GM08714 (cell line): ENCODE measurements around the gene HIC1.

Experiments
- H3K4me3 ChIP-seq: fragments of 200-500 bp; sonication (Bioruptor generic); 2 replicates; pipeline ENCODE4 v1.5.1; 2014; ENCODE audit warnings: mild to moderate bottlenecking, low read length, inconsistent platforms
- ZNF274 ChIP-seq: IDR thresholded peaks from 2 replicates; pipeline ENCODE4 v1.6.1; 2012; ENCODE audit warnings: mild to moderate bottlenecking, low read depth, low read length

HIC1 gene

DNA sequence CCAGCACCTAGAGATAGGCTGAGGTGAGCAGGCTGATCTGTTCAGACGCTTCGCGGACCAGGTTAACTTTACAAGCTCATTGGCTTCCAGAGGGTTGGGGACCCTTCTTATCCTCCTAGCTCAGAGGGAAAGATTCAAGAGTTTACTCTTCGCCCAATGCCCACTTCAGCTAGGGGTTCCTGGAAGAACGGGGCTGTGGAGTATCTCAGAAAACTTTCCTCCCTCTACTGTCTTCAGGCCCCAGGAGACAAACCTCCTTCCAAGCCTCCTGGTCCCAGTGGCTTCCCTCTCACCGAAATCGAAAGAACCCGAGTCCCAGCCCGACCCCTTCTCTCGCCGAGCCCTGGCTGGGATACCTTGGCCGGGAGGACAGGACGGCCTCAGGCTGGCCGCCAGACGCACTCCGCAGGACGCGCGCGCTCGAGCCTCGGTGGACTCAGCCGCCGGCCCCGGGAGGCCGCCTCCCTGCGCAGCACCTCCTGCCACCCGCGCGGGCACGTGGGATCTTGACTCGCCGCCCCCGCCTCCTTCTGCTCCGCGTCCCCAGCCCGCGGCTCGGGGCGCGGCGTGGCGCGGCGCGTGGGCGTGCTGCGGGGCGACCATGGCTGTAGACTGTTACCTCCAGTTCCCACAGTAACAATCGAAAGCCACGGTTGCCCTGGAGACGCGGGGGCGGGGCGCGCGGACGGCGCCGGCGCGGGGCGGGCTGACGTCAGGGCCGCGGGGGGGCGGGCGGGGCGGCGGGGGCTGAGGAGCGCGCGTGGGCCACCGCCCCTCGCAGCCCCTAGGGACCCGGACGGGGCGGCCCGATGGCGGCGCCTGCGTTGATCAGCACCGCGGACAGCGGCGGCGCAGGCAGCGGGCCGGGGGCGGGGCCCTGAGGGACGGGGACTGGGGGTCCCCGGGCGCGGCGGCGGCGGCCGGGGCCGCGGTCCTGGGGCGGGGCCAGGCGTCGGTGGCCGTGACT lies 5.3 kb upstream of the HIC1 start:
- H3K4me3 ChIP-seq = peak overlapping the region; percentile 78
- no peak for TF ChIP-seq ZNF274

DNA sequence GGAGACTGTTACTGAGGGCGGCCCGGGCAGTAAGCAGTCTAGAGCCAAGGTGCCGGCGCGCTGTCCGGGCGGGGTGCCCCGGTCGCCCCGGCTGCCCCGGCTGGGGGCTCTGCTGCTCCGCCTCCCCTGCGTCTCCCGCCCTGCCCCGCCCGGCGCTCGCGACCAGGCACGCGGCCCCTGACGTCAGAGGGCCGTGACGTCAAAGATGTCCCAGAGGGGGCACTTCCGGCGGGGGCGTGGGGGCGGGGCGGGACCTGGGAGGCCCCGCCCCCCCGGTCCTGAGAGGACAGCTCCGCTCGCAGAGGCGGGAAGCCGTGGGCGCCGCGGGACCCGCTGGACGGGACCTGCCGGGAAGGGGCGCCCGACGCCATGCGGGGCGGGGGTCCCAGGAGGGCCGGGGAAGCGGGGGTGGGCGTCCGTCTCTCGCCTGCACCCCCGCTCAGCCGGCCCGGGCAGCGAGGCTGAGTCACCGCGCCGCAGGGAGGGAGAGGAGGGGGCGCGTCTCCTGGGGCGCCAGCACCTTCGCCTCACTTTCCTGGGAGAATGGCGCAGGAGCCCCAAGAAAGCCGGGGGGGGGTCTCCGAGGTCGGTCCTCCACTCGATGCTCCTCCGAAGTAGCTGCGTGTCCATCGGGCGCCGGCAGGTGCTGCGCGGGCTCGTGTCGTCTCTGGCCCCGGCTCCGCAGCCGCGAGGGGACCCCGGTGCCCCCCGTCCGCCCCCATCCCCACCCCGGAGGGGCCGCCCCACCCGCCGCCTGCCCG lies 4.4 kb upstream of the HIC1 start:
- TF ChIP-seq ZNF274 = no peak
- peak overlapping the region; percentile 59; the same call in 1 of the 2 replicates for H3K4me3 ChIP-seq

DNA sequence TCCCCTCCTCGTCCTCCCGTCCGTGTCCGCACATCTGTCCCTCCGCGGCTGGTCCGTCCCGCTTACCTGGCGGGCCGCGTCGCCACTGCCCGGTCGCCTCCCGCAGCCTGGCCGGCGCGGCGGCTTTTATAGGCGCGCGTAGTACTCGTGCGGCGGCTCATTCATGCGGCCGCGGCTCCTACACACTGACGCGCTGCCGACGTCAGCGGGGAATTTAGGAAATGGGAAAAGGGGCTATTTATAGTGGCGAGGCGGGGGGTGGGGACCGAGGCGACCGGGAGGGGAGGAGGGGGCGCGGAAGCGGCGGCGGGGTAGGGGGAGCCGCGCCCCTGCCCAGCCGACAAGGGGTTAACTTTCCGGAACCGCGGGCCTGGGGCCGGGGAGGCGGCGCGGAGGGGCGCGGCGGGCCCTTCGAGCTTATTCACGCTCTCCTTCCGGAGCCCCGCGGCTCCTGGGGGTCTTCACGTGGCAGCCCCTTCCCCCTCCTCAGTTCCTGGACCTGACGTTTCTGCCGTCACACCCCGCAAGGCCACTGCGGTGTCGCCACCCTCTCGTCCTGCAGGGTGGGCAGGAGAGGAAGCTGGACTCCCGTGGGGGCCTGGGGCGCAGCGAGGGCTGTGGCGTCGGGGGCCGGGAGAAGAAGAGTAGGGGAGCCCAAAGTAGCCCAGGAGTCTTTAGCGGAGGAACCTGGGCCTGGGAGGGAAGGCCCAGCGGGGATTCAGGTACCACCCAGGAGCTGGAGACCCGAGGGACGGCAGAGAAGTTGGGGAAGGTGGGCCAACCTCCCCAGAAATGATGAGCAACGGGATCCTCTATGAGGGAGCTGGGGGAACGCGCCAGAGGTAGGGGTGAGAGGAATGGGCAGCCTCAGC lies 3.6 kb upstream of the HIC1 start:
- no peak for TF ChIP-seq ZNF274
- no peak overlapping the region for H3K4me3 ChIP-seq

DNA sequence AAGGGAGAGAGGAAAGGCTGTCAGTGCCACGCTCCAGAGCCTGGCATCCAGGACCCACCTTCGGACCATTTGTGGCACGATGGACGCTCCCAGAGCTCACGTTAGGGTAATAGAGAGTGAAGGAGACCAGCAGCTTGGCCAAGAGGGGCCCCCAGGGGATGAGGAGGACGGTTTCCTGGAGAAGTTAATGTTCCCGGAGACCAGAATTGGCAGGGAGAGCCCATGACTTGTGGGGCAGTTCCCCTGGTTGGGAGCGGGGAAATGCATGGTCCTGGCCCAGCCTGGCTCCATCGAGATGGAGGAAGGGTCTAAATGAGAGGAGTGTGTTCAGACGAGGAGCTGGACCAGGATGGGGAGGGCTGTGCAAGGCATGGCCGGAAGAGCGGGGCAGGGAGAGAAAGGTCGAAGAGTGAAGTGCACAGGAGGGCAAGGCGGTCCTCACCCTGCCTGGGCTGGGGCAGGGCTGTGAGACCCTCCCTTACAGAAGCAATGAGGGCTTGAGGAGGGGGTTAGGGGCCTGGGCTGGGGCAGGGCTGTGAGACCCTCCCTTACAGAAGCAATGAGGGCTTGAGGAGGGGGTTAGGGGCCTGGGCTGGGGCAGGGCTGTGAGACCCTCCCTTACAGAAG lies 2.9 kb upstream of the HIC1 start:
- H3K4me3 ChIP-seq = no peak overlapping the region
- TF ChIP-seq ZNF274 = no peak

DNA sequence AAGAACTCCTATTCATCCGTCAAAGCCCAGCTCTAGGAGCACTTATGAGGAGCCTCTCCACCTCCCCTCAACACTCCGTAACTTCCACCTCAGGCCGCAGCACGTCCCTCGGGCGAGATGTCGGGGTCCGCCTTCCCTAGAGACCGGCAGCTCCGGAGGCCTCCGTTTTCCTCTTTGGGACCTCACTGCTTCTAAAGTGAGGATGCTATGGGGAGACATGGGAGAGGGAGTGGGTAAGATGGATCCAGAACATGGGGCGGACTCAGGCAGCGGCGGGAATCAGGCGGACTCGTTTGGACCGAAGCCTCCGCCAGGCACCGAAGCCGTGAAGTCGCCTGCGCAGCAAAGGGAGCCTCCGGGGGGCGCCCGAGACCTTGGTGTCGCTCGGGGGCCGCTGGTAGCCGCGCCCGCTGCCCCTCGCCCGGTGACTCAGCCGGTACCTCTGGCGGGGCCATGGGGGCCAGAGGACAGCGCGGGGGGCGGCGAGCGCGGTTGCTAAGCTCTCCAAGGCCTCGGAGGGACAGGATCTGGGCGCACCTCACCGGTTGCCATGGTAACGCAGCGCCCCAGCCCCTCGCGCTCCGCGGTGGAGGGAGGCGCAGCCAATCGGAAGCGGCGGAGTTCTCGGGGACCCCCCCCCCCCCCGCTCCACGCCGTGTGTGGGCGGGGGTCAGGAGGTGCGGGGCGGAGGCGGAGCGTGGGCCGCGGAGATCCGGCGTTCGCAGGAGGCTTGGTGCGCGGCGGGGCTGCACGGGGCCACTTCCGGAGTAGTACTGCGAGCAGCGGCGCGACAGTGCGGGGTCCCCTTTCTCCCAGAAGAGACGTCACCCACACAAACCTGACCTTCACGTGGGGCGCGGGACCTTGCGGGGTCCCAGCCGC lies 1.3 kb upstream of the HIC1 start:
- H3K4me3 ChIP-seq = peak overlapping the region; percentile 54; the same call in 1 of the 2 replicates
- no peak for TF ChIP-seq ZNF274

DNA sequence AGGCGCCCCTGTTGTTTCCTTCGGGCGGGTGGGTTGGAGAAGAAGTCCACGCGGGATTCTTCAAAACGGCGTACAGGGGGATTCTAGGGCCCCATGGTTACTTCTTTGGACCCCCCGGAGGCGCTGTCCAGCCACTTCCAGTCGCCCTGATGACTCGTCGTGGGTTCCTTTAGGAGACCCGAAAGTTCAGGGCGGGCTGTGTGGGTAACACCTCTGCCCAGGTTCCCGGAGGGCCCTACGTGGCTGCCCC lies 716 bp upstream of the HIC1 start:
- H3K4me3 ChIP-seq = peak overlapping the region; percentile 54; the same call in 1 of the 2 replicates
- TF ChIP-seq ZNF274 = no peak

DNA sequence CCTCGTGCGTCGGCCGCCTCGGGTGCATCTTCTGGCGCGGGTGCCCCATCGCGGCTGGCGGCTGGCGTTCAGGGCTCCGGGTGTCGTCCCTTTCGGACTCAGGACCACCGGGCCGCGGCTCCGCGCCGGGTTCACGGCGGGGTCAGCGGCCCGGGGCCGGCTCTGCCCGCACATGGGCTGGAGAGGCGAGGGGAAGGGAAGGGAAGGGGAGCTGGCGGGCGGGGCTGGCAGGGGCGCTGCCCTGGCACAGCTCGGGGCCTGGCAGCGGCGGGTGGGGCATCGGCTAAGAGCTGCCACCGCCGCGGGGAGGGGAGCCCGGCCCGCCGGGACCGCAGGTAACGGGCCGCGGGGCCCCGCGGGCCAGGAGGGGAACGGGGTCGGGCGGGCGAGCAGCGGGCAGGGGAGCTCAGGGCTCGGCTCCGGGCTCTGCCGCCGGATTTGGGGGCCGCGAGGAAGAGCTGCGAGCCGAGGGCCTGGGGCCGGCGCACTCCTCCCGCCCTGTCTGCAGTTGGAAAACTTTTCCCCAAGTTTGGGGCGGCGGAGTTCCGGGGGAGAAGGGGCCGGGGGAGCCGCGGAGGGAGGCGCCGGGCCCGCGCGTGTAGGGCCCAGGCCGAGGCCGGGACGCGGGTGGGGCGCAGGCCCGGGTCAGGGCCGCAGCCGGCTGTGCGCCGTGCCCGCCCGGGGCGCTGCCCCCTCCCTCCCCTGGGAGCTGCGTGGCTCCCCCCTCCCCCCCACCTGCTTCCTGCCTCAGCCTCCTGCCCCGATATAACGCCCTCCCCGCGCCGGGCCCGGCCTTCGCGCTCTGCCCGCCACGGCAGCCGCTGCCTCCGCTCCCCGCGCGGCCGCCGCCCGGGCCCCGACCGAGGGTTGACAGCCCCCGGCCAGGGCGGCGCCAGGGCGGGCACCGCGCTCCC lies 646 bp downstream of the HIC1 start:
- no peak for TF ChIP-seq ZNF274
- peak overlapping the region; percentile 81 for H3K4me3 ChIP-seq

DNA sequence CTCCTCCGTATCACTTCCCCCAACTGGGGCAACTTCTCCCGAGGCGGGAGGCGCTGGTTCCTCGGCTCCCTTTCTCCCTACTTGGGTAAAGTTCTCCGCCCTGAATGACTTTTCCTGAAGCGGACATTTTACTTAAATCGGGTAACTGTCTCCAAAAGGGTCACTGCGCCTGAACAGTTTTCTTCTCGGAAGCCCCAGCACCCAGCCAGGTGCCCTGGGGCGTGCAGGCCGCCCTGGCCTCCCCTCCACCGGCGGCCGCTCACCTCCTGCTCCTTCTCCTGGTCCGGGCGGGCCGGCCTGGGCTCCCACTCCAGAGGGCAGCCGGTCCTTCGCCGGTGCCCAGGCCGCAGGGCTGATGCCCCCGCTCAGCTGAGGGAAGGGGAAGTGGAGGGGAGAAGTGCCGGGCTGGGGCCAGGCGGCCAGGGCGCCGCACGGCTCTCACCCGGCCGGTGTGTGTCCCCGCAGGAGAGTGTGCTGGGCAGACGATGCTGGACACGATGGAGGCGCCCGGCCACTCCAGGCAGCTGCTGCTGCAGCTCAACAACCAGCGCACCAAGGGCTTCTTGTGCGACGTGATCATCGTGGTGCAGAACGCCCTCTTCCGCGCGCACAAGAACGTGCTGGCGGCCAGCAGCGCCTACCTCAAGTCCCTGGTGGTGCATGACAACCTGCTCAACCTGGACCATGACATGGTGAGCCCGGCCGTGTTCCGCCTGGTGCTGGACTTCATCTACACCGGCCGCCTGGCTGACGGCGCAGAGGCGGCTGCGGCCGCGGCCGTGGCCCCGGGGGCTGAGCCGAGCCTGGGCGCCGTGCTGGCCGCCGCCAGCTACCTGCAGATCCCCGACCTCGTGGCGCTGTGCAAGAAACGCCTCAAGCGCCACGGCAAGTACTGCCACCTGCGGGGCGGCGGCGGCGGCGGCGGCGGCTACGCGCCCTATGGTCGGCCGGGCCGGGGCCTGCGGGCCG lies 1.6 kb downstream of the HIC1 start:
- TF ChIP-seq ZNF274 = no peak
- peak overlapping the region; percentile 80 for H3K4me3 ChIP-seq

DNA sequence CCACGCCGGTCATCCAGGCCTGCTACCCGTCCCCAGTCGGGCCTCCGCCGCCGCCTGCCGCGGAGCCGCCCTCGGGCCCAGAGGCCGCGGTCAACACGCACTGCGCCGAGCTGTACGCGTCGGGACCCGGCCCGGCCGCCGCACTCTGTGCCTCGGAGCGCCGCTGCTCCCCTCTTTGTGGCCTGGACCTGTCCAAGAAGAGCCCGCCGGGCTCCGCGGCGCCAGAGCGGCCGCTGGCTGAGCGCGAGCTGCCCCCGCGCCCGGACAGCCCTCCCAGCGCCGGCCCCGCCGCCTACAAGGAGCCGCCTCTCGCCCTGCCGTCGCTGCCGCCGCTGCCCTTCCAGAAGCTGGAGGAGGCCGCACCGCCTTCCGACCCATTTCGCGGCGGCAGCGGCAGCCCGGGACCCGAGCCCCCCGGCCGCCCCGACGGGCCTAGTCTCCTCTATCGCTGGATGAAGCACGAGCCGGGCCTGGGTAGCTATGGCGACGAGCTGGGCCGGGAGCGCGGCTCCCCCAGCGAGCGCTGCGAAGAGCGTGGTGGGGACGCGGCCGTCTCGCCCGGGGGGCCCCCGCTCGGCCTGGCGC lies 2.4 kb downstream of the HIC1 start:
- peak overlapping the region; percentile 80; the same call in 1 of the 2 replicates for H3K4me3 ChIP-seq

DNA sequence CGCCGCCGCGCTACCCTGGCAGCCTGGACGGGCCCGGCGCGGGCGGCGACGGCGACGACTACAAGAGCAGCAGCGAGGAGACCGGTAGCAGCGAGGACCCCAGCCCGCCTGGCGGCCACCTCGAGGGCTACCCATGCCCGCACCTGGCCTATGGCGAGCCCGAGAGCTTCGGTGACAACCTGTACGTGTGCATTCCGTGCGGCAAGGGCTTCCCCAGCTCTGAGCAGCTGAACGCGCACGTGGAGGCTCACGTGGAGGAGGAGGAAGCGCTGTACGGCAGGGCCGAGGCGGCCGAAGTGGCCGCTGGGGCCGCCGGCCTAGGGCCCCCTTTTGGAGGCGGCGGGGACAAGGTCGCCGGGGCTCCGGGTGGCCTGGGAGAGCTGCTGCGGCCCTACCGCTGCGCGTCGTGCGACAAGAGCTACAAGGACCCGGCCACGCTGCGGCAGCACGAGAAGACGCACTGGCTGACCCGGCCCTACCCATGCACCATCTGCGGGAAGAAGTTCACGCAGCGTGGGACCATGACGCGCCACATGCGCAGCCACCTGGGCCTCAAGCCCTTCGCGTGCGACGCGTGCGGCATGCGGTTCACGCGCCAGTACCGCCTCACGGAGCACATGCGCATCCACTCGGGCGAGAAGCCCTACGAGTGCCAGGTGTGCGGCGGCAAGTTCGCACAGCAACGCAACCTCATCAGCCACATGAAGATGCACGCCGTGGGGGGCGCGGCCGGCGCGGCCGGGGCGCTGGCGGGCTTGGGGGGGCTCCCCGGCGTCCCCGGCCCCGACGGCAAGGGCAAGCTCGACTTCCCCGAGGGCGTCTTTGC lies 3.1 kb downstream of the HIC1 start:
- peak overlapping the region; percentile 80; the same call in 1 of the 2 replicates for H3K4me3 ChIP-seq
- TF ChIP-seq ZNF274 = no peak

More for the DNA sequence above, 2.4 kb downstream of the HIC1 start:
- no peak for TF ChIP-seq ZNF274
